NCI-H2196 treated with DMSO at 0.1 percent for 48 hours (cell line): Measurements from ENCODE around the gene RAP1A.
A peak's percentile ranks its signal among the peaks of the same experiment; 100 is the strongest.
"Not testable (repeated sequence)": the region's sequence is repeated elsewhere in the genome, so short reads cannot be mapped to it uniquely, and the experiment has no call there.

ENCODE experiments used
- DNase-seq: peaks from one replicate; lab custom pipeline; 2025; ENCODE audit not compliant: unreplicated experiment; lab: John Stamatoyannopoulos, UW

The RAP1A gene

DNA sequence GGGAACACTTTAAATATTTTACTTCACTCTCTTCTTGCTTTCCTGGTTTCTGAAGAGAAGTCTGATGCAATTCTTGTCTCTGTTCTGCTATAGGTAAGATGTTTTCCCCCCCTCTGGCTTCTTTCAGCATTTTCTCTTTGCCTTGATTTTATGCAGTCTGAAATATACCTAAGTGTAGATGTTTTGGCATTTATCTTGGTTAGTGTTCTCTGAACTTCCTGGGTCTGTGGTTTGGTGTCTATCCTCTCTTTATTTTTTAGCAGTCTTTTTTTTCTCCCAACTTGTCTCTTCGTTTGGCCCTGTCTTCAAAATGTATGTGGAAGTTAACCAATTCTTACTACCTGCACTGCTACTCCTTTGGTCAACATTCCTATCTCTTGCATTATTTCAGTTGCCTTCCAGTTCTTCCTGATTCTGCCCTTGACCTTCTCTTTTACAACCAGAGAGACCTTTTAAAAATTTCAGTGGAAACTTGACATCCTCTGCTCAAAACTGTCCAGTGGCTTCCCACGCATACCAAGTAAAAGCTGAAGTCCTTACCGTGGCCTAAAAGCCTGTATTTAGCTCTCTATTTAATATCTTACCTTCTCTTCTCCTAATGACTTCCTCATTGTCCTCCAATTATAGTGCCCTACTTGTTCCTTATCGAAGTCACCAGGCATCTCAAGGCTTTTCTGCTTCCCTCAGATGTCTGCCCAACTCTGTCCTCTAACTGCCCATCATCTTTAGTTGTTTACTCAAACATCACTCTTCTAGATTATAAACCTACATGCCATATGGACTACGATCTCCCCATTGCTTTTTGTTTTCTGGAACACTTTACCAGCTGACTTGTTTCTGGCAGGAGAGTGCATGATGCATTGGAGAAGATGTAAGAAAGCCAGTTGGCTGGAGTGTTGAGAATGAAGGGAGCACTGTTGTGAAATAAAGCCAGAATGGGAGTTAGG is 40.9 kb downstream of the RAP1A start:
- DNase-seq, result no peak

DNA sequence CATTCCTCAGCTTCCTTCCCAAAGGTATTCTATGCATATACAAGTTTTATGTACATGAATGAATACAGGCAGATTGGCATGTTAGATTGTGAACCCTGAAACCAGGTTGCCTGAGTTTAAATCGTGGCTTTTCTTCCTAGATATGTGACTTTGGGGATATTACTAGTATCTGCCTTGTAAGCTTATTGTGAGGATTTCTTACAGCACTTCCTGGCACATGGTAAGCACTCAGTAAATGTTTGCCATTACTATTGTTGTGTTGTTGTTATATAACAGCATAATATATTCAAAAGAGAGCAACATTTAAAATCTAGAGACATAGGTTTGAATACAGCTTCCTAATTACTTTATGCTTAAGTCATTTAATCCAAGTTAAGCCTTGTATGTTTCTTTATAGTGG is 45.1 kb downstream of the RAP1A start:
- no peak for DNase-seq

DNA sequence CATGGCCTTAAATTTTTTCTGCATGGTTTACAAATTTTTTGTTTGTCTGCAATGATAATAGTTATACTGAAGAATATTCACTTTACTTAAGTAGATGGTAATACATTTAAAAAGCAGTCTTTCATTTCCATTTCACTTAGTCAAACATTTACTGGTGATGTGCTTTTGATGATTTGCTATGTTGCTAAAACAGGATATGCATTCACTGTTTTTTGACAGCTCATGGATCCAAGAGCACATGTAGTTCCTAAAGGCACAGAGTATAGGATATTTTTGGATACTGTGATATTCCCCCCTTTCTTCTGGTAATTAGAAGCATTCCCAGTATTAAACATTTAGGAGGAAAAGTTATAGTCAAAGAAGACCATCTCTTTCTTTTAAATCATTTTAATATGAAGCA is 45.9 kb downstream of the RAP1A start:
- DNase-seq, result no peak

GRCh38 chr1:111666828-111667227 is 47.2 kb downstream of the RAP1A start:
- no peak for DNase-seq

- DNase-seq, result no peak
These were observed 49.7 kb downstream of the RAP1A start for GRCh38 chr1:111669268-111669667.

- no peak for DNase-seq
These were observed 52.3 kb downstream of the RAP1A start for GRCh38 chr1:111671852-111672251.

DNA sequence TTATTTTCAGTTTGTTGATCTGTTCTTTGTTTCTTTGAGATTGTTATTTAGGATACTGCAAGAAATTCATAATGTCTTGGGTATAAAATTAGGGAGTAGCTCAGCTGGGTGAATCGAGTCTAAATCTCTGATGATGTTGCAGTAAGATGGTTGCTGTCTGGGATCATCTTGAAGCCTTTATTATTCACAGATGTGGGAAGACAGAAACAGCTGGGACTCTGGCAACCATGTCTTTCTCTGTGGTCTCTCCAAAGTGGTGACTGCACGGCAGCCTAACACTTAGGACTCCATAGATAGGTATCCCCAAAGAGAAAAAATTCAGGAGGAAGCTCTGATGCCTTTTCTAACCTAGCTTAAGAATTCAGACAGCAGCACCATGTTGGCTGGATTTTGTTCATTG is 52.7 kb downstream of the RAP1A start:
- no peak for DNase-seq

DNA sequence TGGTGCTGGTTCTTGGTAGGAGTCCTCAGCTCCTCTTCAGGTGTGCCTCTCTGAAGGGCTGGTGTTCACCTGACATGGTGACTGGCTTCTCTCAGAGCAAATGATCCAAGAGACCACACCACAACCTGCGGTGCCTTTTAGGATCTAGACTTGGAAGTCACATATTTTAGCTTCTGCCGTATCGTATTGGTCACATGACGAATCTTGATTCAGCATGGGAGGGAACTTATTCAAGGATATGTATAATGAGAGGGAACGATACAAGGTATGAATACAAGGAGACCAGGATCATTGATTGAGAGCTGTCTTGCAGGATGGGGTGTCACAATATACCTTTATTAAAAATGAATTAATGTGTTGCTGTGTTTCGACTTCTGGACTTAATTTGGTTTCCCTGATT is 58.0 kb downstream of the RAP1A start:
- no peak for DNase-seq

GRCh38 chr1:111679541-111679940 is 60.0 kb downstream of the RAP1A start:
- DNase-seq, result no peak

- not testable (repeated sequence) for DNase-seq
These were observed 60.7 kb downstream of the RAP1A start for GRCh38 chr1:111680212-111680800.

DNA sequence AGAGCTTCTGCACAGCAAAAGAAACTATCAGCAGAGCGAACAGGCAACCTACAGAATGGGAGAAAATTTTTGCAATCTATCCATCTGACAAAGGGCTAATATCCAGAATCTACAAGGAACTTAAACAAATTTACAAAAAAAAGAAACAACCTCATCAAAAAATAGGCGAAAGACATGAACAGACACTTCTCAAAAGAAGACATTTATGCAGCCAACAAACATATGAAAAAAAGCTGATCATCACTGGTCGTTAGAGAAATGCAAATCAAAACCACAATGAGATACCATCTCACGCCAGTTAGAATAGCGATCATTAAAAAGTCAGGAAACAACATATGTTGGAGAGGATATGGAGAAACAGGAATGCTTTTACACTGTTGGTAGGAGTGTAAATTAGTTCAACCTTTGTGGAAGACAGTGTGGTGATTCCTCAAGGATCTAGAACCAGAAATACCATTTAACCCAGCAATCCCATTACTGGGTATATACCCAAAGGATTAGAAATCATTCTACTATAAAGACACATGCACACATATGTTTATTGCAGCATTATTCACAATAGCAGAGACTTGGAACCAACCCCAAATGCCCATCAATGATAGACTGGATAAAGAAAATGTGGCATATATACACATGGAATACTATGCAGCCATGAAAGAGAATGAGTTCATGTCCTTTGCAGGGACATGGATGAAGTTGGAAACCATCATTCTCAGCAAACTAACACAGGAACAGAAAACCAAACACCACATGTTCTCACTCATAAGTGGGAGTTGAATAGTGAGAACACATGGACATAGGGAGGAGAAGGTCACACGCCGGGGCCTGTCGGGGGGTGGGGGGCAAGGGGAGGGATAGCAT is 65.9 kb downstream of the RAP1A start:
- DNase-seq, result not testable (repeated sequence)

DNA sequence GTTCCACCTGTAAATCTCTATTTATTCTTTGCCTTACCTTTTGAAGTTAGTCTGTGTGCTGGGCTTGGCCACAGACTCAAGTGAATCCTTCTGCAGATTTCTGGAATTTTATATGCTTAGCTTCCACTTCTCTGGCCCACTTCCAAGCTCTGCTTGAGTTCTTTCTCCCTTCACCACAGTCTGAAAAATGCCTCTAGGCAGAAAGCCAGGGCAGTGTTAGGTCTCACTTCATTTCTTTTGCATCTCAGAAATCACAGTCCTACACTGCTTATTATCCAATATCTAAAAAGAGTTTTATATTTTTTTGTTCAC is 70.7 kb downstream of the RAP1A start:
- DNase-seq, result peak; percentile 44

GRCh38 chr1:111691886-111692285 is 72.3 kb downstream of the RAP1A start:
- no peak for DNase-seq

DNA sequence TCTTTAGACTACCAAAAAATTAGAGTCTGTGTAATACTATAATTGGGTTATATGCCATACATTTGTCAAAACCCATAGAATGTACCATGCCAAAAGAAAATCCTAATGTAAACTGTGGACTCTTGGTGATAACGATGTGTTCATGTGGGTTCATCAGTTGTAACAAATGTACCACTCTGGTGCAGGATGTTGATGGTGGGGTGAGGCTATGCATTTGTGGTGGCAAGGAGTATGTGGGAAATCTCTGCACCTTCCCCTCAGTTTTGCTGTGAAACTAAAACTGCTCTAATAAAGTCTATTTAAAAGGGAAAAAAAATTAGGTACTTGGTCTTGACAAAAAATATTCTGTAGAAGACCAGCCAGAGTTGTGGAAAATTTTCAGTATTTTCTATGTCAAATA is 76.2 kb downstream of the RAP1A start:
- DNase-seq, result no peak

DNA sequence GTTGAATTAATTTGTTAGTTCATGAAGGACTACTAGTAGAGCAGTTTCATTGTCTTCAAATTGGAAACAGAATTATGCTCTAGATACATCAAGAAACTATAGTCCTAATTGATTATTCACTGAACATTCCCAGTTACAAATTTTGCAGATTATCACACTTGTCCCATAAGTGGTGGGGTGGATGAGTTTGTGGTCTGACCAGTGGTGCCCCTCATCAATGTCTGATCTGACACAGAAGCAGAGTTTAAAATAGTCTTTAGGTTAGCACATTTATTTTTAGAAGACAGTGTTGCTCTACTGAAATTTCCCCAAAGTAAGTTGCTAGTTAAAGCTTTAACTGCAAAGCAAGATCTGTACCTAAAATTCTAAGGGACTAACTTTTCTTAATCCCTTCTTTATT is 76.7 kb downstream of the RAP1A start:
- DNase-seq, result no peak

DNA sequence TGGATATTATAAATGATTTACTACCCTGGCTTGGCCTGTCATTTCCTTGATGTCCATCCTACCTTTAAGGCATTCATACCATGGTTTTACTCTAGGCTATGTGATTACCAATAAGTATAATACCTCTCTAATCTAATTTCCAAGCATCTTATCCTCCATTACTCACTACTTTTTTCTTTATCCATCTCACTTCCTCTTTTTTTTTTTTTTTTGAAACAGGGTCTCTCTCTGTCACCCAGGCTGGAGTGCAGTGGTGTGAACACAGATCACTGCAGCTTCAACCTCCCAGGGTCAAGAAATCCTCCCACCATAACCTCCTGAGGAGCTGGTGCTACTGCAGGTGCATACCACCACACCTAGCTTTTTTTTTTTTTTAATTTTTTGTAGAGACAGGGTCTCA is 79.7 kb downstream of the RAP1A start:
- DNase-seq, result no peak

DNA sequence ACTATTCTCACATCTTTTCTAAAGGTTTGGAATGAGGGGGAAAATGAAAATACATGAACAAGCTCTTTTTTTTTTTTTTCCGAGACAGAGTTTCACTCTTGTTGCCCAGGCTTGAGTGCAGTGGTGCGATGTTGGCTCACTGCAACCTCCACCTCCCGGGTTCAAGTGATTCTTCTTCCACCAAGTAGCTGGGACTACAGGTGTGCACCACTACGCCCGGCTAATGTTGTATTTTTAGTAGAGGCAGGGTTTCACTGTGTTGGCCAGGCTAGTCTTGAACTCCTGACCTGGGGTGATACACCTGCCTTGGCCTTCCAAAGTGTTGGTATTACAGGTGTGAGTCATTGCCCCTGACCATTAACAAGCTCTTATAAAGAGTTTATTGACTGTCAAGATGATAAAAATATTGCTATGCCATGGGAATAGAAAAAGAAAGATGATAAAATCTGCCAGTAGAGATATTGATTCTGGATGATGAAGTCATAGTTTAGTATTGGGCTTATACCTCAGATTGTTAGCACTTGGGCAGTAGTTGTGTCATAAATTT is 83.0 kb downstream of the RAP1A start:
- no peak for DNase-seq

DNA sequence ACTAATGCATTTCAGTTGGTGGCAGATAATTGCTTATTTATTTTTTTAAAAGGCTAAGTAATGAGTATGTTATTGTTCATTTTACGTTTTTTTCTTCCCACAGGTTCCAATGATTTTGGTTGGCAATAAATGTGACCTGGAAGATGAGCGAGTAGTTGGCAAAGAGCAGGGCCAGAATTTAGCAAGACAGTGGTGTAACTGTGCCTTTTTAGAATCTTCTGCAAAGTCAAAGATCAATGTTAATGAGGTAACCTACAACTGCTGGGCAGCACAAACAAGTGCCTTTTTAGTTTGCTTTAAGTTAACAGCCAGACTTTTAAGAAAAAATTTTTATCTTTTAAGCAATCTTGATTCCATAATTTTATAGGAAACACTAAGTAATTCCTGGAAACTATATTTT is 84.7 kb downstream of the RAP1A start:
- no peak for DNase-seq

GRCh38 chr1:111704776-111705175 is 85.2 kb downstream of the RAP1A start:
- no peak for DNase-seq

DNA sequence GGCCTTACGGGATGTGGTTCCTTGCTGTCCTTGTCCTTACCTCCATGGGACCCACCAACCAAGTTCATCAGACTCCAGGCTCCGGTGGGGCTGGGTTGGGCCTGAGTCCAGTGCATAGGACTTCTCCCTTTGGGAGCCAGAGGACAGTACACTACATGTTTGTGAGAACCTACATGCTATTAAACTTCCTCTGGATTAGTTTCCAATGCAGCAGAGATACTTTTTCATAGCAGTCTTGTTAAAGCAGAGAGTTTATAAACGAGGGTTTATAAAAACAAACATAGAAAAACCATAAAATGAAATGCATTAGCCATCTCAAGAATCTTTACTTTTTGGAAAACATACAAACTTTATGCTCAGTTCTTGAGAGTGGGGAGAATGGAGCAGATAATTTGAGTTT is 86.3 kb downstream of the RAP1A start:
- DNase-seq, result no peak

DNA sequence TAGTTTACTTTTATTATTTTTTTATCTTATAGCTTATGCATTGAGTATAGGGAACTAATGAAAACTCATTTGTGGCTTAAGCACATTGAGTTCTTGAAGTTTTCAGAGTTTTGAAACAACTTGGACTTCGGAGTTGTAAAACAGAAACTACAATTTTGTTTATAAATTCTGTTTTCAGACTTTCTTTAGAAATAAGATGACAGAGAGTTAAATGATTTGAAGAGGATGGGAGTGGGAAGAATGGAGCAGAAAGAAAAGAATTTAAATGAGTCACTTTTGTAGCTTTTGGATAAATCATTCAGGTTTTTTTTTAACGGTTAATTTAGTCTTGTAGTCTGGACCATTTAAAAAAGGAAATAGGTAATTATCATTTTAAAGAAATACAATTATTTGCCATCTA is 87.3 kb downstream of the RAP1A start:
- no peak for DNase-seq

DNA sequence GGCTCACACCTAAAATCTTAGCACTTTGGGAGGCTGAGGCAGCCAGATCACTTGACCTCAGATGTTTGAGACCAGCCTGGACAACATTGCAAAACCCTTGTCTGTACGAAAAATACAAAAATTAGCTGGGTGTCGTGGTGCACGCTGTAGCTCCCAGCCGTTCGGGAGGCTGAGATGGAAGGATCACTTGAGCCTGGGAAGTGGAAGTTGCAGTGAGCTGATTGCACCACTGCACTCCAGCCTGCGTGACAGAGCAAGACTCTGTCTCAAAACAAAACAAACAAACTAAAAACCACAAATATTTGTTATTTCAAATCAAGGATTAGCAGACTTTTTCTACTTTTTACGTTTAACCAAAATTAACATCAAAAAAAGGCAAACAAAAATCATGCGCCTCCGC is 88.3 kb downstream of the RAP1A start:
- no peak for DNase-seq
